ENCODE data around the gene PPP1CA.
"Not testable (repeated sequence)": the region's sequence is repeated elsewhere in the genome, so short reads cannot be mapped to it uniquely, and the experiment has no call there.

The PPP1CA gene

DNA sequence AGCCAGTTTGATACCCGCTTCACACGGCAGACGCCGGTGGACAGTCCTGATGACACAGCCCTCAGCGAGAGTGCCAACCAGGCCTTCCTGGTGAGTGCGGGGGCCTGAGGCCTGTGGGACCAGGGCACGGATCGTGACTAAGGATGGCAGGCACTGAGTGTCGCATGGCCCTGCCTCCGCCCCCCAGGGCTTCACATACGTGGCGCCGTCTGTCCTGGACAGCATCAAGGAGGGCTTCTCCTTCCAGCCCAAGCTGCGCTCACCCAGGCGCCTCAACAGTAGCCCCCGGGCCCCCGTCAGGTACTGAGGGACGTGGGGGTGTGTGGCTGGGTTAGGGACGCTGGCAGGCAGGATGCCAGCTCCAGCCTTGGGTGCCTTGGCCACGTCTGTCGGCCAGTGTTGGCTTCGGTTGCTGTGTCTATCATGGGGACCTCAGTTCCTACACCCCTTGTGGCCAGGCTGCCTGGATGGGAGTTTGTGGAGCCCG lies 32.8 kb upstream of the PPP1CA start:
- no peak for DNase-seq

- no peak for DNase-seq
These were observed 32.1 kb upstream of the PPP1CA start for GRCh38 chr11:67433536-67434394.

DNA sequence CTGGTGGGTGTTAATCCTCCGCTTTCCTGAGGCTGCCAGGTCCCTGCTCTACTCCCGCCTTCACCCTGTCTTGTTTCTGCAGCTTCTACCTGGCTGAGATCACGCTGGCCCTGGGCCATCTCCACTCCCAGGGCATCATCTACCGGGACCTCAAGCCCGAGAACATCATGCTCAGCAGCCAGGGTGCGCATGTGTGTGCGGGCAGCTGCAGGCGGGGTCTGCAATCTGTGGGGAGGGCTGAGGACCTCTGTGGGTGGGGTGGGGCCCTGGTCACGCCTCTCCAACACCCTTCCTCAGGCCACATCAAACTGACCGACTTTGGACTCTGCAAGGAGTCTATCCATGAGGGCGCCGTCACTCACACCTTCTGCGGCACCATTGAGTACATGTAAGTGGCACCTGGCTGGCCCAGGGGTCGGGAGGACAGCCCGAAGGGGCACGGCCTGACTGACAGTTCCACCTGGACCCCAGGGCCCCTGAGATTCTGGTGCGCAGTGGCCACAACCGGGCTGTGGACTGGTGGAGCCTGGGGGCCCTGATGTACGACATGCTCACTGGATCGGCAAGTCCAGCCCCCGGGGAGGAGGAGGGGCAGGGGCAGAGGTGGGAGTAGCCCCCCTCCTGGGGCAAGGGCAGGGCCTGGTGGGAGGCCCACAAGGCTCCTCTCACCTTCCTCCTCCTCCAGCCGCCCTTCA lies 31.1 kb upstream of the PPP1CA start:
- no peak for DNase-seq

DNA sequence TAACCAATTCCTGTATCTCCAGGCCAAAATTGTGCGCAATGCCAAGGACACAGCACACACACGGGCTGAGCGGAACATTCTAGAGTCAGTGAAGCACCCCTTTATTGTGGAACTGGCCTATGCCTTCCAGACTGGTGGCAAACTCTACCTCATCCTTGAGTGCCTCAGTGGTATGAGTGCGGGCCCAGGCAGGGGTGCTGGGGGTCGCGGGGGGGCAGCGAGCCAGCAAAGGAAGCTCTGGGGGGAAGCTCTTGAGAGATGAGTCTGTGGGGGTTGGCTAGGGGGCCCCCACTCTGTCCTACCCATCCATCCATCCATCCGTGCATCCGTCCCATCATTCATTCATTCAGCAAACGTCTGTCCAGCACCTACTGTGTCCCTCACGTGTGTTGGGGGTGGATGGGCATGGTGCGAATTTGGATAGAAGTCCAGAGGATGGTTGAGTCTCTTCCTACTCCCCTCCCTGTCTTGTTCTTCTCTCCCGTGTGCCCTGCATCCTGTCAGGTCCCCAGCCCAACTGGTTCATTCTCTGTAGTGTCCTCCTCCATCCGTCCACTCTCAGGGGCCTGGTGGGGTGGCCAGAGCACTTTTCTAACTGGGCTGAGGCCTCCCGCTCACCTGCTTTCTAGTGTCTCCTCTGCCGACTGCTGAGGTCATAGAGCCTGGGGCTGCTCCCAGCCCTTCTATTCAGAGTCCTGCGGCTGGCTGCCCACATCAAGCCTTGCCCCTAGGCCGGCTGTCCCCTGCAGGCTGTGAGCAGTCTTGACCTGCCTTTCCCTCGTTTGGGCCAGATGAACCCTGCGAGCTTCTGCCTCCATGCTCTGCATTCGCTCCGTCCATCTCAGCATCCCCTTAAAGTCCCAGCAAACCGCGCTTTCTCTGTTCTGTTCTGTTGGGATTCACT lies 29.9 kb upstream of the PPP1CA start:
- DNase-seq, result no peak

GRCh38 chr11:67429722-67430121 lies 28.1 kb upstream of the PPP1CA start:
- no peak for DNase-seq

DNA sequence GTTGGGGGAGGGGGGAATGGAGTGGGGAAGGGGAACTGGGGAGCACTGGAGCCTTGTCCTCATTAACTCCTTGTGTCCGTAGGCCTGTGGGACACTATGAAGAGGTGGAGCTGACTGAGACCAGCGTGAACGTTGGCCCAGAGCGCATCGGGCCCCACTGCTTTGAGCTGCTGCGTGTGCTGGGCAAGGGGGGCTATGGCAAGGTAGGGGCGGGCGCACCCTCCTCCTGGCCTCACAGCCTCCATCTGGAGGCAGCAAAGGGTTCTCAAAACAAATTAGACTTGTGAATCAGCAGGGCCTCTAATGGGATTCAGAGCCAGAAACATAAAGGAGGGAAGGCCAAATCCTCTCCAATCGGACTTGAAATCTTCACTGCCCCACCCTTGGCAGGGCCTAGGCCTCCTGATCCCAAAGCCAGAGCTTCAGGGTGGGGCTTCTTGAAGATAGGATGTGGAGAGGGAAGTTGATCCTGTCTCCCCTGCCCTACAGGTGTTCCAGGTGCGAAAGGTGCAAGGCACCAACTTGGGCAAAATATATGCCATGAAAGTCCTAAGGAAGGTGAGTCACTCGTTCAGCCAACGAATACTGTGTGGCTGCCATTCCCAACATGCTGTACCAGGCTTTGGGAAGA lies 27.5 kb upstream of the PPP1CA start:
- no peak for DNase-seq

DNA sequence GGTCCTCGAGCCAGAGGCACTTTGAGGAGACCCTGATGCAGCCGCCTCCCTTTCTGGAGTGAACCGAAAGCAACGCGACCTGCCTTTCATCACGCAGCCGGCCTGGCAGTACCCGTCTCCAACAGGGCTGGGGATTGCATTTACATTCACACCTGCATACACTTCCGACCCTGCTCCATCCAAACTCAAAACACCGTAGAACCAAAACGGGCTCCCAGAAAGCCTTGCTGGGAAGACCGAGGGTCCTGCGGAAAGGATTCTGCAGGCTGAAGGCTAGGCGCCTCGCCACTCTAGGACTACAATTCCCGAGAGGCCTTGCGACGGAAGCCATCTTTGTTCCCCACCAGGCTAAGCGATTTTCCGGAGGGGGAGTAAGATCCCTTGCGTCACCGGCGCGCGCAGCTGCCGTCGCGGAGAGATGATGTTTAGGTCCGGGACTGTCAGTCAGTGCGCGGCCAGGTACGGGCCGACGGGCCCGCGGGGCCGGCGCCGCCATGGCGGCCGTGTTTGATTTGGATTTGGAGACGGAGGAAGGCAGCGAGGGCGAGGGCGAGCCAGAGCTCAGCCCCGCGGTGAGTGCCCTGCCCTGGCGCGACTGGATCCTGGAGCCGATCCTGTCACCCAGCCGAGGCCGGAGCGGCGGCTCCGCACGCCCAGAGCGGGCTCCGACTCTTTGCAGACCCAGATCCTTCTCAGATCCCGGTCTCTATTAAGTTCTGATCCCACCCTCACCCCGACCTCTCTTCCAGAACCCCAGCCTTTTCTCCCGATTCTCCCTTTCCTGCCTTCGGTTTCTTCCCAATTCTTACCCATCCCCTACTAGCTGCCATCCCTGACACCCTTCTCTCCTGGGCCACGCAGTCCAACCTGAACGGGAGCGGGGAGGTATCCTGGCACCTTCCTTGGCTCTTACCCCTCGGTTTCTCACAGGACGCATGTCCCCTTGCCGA lies 26.7 kb upstream of the PPP1CA start, which contains the start of gene RPS6KB2:
Gene RPS6KB2, plus strand, starts transcription at position 443 of the 950 bp plus-strand sequence. Its CDS starts 52 bp downstream, at position 495.
- peak; percentile 99 for DNase-seq

DNA sequence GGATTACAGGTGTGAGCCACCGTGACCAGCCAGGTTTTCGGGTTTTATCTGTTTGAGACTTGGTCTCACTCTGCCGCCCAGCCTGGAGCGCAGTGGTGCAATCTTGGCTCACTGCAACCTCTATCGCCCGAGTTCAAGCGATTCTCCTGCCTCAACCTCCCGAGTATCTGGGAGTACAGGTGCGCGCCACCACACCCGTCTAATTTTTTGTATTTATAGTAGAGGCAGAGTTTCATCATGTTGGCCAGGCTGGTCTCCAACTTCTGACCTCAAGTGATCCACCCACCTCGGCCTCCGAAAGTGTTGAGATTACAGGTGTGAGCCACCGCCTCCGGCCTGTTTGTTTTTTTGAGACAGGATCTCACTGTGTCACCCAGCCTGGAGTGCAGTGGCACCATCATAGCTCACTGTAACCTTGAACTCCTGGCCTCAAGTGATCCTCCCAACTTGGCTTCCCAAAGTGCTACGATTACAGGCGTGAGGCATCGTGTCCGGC lies 25.8 kb upstream of the PPP1CA start:
- DNase-seq, result not testable (repeated sequence)

- DNase-seq, result no peak
These were observed 22.4 kb upstream of the PPP1CA start for GRCh38 chr11:67423891-67424613.

GRCh38 chr11:67423466-67423865 lies 21.8 kb upstream of the PPP1CA start:
- no peak for DNase-seq

DNA sequence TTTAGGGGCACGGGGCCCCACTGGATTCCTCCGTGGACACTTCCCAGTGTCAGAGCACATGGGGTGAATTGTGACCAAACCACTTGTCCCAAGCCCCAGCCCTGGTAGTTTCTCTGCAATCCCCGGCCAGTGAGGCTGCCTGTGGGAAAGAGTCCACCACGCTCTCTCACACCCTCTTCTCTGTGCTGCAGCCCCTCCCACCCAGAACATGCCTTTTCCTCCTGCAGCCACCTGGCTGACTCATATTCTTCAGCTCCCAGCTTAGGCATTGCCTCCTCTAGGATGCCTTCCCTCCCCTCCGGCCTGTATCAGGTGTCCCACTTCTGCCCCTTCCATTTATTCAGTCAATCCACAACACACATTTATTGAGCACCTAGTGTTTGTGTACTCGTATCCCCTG lies 21.2 kb upstream of the PPP1CA start:
- DNase-seq, result no peak

DNA sequence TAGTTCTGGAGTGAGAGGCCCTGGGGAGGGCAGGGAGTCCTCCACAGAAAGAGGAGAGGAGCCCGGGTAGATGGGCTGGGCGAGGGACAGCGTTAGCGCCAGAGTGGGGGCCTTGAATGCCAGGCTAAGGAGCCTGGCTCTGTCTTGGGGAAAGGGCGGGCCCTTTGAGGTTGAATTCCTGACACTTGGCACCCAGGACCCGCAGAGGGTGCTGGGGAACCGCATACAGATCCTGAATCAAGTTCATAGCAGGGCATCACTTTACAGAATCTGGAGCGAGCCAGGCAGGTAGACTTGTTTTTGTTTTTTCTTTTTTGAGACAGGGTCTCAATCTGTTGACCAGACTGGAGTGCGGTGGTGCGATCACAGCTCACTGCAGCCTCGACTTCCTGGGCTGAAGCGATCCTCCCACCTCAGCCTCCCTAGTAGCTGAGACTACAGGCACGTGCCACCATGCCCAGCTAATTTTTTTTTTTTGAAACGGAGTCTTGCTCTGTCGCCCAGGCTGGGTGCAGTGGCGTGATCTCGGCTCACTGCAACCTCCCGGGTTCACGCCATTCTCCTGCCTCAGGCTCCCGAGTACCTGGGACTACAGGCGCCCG lies 19.9 kb upstream of the PPP1CA start:
- DNase-seq, result no peak

DNA sequence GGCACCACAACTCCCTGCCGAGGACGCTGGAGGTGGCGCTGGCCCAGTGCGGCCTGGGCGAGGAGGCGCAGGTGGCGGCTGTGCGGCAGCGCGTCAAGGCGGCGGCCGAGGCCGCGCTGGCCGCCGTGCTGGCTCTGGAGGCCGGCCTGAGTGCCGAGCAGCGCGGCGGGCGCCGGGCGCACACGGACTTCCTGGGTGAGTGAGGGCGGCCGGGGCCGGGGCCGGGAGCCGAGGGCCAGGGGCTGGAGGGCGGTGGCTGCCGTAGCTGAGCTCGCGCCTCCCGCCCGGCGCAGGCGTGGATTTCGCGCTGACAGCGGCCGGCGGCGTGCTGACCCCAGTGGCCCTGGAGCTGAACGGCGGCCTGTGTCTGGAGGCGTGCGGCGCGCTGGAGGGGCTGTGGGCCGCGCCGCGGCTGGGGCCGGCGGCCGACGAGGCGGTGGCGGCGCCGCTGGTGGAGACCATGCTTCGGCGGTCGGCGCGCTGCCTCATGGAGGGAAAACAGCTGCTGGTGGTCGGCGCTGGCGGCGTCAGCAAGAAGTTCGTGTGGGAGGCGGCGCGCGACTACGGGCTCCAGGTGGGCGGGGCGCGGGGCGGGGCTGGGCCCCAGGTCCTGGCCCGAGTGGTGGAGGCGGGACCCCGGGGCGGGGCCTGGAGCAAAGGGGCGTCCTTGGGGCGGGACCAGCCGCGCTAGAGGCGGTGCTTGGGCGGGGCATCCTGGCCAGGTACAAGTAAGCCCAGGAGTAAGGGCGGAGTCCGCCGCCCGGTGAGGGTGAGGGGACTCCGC lies 19.2 kb upstream of the PPP1CA start:
- peak; percentile 98 for DNase-seq

DNA sequence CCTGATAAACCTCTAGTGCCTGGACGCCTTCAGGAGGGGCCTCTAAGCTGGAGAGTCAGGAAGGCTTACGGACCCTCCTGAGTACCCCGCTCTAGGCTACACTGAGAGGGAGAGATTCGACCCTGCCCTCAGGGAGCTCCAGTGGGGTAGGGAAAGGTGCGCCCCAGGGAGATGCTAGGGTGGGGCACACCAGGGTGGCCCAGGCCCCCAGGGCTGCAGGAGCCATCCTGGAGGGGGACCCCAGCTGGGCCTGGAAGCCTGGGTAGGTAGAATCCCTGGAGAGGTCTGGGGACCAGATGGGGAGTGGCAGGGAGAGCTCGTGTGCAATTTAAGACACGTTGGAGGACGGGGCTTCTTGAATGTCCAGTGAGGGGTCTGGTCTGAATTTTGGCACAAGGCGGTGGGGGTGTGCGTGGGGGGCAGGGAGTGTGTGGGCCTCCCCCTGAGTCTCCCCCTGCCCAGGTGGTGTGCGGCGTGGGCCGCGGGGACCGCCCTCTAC lies 18.5 kb upstream of the PPP1CA start:
- no peak for DNase-seq

DNA sequence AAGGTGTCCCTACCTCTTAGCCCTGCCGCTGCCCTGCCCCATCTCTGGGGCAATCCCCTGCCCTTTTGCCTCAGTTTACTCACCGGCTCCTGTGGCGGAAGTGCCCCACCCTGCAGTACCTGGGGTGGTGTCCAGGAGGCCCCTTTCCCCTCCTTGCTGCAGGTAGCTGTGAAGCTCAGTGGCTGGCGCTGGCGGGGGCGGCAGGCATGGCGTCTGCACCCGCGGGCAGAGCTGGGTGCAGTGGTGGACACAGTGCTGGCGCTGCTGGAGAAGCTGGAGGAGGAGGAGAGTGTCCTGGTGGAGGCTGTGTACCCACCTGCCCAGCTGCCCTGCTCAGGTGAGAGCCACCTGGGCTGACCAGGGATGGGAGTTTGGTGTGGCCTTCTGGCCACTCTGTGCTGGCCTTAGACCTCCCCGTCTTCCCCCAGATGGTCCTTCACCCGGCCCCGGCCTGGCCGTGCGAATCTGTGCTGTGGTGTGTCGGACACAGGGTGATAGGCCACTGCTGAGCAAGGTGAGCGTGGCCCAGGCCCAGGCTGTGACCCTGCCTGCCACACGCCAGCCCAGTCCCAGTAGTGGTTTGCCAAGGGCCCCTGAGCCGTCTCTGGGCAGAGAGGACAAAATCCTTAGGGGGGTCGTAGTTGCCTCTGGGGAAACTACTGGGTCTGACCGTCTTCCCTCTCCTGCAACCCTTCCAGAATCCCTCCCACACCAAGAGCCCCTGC lies 17.8 kb upstream of the PPP1CA start:
- DNase-seq, result no peak

- no peak for DNase-seq
These were observed 17.0 kb upstream of the PPP1CA start for GRCh38 chr11:67418476-67419281.

DNA sequence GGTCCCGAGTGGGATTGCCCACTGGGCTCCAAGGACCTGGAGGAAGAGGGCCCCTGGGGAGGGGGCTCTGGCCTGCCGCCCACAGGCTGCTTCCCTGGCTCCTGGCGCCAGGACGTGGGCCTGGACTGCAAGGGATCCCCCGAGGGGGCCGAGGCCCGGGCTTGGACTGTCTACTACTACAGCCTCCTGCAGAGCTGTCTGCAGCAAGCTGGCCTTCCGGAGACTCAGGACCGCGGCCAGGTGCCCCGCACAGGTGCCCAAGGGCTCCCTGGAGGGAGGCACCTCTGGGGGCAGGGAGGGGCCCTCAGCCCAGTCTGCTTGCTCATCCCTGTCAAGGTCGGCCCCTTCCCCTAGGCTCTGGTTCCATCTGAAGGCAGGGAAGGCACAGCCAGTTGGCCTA lies 15.8 kb upstream of the PPP1CA start:
- no peak for DNase-seq

Measured in effector CD8-positive, alpha-beta T cell (primary cell).